ENCODE measurements around the gene CDC14A.

Gene CDC14A

GRCh38 chr1:100478816-100479215 lies 126.5 kb downstream of the CDC14A start:
- no peak overlapping the region for H3K4me3 ChIP-seq (ENCODE audit: low read depth, low read length)

- no peak overlapping the region for H3K4me3 ChIP-seq (ENCODE audit: low read depth, low read length)
These were observed 127.5 kb downstream of the CDC14A start for GRCh38 chr1:100479620-100480338.

DNA sequence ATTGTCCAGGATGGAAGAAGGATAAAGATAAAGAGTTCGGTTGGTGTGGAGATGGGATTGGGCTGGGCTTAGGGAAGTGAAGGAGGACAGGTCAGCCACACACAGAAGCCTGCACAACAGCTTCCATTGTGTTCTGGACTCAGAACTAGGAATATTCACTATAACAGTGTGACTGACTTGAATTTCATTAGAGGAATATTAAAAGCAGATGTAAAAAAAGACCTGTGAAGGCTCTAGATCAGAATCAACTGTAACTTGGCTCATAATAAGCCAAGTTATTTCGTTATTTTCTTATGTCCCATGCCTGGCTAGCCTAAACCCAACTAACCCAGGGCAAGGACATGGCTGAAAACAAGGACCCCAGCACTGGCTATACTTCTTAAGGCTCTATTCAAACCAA lies 129.0 kb downstream of the CDC14A start:
- no peak overlapping the region for H3K4me3 ChIP-seq (ENCODE audit: low read depth, low read length)

- no peak overlapping the region for H3K4me3 ChIP-seq (ENCODE audit: low read depth, low read length)
These were observed 129.9 kb downstream of the CDC14A start for GRCh38 chr1:100482167-100482566.

- H3K4me3 ChIP-seq (ENCODE audit: low read depth, low read length): no peak overlapping the region
These were observed 130.4 kb downstream of the CDC14A start for GRCh38 chr1:100482748-100483147.

DNA sequence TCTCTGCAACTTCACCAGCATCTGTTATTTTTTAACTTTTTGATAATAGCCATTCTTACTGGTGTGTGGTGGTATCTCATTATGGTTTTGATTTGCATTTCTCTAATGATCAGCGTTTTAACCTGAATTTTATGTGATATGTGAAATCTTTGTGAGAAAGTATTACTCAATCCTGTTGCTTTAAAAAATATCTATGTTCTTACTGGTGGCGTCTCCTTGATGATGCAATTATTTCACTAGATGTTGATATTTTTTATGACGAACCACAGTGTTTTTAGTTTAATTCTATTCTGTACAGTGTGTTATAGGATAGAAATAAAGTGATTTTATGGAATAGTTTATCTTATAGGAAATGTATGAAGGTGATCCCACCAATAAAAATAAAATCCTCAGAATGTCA lies 130.9 kb downstream of the CDC14A start:
- H3K4me3 ChIP-seq (ENCODE audit: low read depth, low read length): no peak overlapping the region

GRCh38 chr1:100485855-100486258 lies 133.6 kb downstream of the CDC14A start:
- H3K4me3 ChIP-seq (ENCODE audit: low read depth, low read length): no peak overlapping the region

DNA sequence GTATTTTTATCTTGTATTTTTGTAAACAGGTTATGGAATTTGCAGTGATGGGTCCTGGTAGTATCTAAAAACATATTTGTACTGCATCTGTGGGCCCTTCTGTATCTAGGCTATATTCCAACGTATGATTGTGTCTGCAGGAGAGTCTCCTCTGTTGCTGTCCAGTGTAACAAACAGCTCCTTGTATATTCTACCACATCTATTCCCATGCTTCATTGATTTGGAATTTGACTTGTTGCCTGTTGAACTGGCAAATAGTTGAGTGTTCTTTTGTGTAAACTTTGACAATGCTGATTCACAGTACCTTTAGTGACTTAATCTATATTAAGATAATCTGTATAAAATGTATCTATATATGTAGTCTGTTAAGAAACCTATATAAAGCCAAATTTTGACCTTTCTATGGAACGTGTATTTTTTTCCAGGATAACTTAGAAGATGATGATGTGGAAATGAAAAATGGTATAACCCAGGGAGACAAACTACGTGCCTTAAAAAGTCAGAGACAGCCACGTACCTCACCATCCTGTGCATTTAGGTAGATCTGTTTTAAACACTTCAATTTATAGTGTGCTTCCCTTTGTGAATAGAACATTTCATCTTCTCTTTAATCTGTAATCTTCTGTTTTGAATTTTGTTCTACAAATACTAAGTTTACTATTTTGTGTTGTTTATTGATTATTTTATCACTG lies 142.2 kb downstream of the CDC14A start:
- no peak overlapping the region for H3K4me3 ChIP-seq (ENCODE audit: low read depth, low read length)

DNA sequence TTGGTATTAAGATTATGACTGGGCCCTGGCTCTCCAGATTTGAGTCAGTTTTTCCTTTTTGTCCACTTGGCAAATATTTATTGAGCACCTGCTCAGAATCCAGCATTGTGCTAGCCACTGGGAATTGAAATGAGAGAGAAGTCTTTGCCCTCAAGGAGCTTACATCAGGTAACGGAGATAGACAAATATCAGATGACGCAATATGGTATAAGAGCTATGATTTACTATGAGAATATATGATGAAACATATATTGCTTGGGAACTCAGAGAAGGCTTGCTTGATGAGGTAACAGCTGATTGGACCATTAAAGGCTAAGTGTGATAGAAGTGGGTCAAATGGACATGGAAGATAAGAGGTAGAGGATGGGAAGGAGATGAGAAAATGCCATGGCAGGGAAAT lies 144.6 kb downstream of the CDC14A start:
- H3K4me3 ChIP-seq (ENCODE audit: low read depth, low read length): no peak overlapping the region

- H3K4me3 ChIP-seq (ENCODE audit: low read depth, low read length): no peak overlapping the region
These were observed 145.5 kb downstream of the CDC14A start for GRCh38 chr1:100497796-100498195.

DNA sequence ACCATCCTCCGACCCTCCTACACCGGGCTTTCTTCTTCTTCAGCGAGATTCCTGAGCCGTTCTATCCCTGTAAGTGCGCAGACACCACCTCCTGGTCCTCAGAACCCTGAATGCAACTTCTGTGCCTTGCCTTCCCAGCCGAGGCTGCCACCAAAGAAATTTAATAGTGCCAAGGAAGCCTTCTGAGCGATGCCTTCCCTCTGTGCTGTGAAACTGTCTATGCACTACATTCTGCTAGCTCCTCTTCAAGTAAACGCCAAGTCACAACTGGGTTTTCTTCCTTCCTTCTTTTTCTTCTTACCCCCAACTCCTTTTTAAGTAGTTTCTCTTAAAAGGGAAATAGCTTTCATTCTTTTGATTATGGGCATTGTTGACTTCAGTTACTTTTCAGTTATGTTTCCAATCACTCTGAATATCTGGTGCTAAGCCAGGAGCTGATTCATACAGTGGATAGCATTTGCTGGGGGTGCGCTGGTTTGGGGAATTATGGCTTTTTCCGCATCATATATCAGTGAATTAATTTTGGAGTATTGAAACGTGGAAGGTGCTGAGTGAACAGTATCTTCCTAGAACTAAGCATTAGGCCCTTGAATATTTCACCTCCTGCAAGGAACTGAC lies 147.0 kb downstream of the CDC14A start:
- no peak overlapping the region for H3K4me3 ChIP-seq (ENCODE audit: low read depth, low read length)

DNA sequence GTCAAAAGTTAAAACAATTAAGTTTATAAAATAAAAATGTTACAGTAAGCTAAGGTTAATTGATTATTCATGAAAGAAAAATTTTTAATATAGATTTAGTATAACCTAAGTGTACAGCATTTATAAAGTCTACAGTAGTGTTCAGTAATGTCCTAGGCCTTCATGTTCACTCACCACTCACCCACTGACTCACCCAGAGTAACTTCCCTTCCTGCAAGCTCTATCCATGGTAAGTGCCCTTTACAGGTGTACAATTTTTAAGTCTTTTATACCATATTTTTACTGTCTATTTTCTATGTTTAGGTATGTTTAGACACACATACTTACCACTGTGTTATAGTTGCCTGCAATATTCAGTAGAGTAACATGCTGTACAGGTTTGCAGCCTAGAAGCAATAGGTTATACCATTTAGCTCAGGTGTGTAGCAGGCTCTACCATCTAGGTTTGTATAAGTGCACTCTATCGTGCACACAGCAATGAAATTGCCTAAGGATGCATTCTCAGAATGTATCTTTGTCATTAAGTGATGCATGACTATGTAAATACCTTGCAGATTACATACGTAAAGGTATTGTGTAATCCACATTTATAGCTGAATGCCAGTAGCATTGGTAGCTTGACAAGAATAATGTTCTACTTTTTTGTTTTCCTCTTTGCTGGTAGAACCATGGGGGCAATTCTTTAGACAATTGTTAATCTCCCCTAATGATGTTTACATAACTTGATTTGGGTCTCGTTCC lies 149.9 kb downstream of the CDC14A start:
- no peak overlapping the region for H3K4me3 ChIP-seq (ENCODE audit: low read depth, low read length)

DNA sequence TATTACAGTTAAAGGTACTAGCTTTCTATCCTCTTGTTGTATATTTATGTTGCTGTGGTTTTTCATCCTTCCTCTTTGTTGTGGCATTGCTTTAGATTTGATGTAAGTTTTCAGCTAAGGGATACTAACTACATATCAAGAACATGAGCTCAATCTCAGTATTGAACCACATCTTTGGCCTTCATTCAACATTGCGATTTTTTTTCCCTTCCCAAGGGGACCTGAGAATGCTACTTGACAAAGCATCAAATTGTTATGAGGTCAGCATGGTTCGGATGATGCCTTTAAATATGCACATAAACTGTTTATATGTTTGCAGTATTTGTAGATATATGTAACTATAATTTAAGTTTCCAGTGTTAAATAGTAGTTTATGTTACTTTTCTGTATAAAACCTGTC lies 153.9 kb downstream of the CDC14A start:
- no peak overlapping the region for H3K4me3 ChIP-seq (ENCODE audit: low read depth, low read length)

DNA sequence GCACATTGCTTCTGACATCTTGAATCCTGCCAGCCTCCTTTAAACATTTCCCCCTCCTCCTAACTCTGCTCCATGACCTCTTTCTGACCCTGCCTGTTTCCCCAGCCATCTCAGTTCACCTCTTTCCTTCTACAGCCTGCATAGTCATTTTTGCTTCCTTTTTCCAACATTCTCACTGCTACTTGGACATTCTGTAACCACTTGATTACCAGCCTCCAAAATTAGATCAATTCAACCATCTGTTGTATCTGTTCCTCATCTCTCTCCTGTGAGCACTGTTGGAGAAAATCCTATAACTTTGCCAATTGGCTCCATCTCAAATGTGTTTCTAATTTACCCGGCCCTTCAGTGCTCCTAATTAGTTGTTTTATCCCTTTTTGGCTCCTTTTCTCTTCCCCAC lies 158.1 kb downstream of the CDC14A start:
- H3K4me3 ChIP-seq (ENCODE audit: low read depth, low read length): no peak overlapping the region

DNA sequence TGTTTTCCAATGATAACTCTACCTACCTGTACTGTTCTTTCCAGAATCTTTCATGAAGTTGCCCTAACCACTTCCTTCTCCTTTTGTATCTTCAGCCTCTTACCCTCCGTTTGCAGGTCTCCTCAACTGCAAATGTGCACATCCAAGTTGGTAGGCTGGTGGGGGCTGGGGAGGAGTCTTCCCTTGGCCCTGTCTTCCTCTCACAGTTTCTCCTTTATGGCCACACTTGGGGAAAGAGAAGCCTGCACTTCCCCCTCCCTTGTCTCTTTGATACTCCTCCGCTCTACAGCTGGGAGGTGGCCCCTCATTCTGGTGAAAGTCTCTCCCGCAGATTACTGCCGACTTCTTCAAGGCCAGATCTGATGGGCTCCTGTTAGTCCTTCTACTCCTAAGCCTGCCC lies 158.8 kb downstream of the CDC14A start:
- no peak overlapping the region for H3K4me3 ChIP-seq (ENCODE audit: low read depth, low read length)

- H3K4me3 ChIP-seq (ENCODE audit: low read depth, low read length): no peak overlapping the region
These were observed 159.5 kb downstream of the CDC14A start for GRCh38 chr1:100511773-100512172.

DNA sequence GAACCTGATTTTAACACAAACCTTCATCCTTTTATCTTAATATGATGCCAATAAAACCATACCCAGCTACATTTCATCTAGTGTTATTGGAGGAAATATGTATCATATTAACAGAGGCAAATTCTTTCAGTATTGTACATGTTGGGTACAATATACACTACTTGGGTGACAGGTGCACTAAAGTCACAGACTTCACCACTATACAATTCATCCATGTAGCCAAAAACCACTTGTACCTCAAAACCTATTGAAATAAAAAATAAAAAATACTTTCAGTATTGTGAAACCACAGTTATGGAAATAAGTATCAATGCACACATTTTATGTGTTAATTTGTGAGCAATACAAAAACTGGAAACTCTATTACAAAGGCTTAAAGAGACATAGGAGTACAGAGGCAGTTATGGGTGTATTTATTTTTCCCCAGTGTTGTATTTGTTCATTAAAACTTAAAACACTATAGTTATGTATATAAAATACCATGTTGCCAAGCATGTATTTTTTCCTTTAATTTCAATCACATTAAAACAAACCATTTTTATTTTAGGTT lies 160.6 kb downstream of the CDC14A start:
- H3K4me3 ChIP-seq (ENCODE audit: low read depth, low read length): no peak overlapping the region

- H3K4me3 ChIP-seq (ENCODE audit: low read depth, low read length): no peak overlapping the region
These were observed 164.6 kb downstream of the CDC14A start for GRCh38 chr1:100516857-100517256.

GRCh38 chr1:100517515-100517914 lies 165.2 kb downstream of the CDC14A start:
- H3K4me3 ChIP-seq (ENCODE audit: low read depth, low read length): no peak overlapping the region

GRCh38 chr1:100518023-100518422 lies 165.7 kb downstream of the CDC14A start:
- no peak overlapping the region for H3K4me3 ChIP-seq (ENCODE audit: low read depth, low read length)

GRCh38 chr1:100523038-100523652 lies 170.8 kb downstream of the CDC14A start:
- H3K4me3 ChIP-seq (ENCODE audit: low read depth, low read length): no peak overlapping the region
